ENCODE results near the gene YWHAB.
"Not testable (repeated sequence)": the region's sequence is repeated elsewhere in the genome, so short reads cannot be mapped to it uniquely, and the experiment has no call there.

Gene YWHAB

GRCh38 chr20:44869471-44869870 is 16.0 kb upstream of the YWHAB start:
- DNase-seq (ENCODE audit: low read depth) = no peak
- no peak for TF ChIP-seq CTCF (conservative IDR thresholded peaks at IDR 0.05; ENCODE audit: low read length)
- no peak overlapping the region for H3K4me3 ChIP-seq (ENCODE audit: low read length)

DNA sequence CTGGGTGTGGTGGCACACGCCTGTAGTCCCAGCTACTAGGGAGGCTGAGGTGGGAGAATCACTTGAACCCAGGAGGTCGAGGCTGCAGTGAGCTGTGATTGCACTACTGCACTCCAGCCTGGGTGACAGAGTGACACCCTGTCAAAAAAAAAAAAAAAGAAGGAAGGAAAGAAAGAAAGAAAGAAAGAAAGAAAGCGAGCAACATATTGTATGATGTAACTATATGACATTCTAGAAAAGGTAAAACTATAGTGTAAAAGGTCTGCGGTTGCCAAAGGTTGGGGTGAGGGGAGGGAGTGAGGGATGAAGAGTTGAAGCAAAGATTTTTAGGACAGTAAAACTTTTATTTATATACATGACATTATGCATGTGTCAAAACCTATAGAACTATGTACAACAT is 3.1 kb upstream of the YWHAB start:
- not testable (repeated sequence) for DNase-seq (ENCODE audit: low read depth); H3K4me3 ChIP-seq (ENCODE audit: low read length)

DNA sequence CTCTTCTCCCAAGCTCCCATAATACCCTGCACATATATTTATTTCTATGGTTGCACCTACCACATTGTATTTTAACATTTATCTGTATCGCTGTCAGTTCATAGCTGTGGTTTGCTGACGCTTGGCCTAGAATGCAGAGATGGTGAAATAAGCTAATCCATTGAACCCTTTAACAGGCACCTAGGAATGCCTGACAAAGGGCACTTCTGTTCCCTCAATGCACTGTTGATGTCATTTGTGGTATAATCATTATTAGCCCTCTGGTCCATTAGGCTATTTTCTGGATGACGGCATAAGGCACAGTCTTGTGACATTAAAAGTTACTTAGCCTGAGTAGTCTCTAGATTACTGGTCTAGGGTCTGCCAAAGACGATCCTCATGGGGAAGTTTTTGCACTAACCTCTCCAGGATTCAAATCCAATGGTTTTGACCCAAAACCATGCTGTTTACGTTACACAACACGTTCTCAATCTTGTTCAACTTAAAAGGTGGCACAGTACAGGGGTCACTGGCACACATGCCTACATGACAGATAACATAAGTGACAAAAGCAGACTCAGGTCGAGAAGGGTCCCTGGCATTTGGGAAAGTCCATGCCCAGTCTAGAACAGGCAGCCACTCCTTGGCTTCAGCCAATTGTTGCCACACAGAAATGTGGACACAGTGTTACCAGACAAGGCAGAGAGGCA is 2.1 kb upstream of the YWHAB start:
- H3K4me3 ChIP-seq (ENCODE audit: low read length) = no peak overlapping the region
- no peak for DNase-seq (ENCODE audit: low read depth)
- no peak for TF ChIP-seq CTCF (conservative IDR thresholded peaks at IDR 0.05; ENCODE audit: low read length)

GRCh38 chr20:44884907-44885391 is 556 bp upstream of the YWHAB start:
- H3K4me3 ChIP-seq (ENCODE audit: low read length) = peak overlapping the region; percentile 68
- no peak for DNase-seq (ENCODE audit: low read depth)
- TF ChIP-seq CTCF (conservative IDR thresholded peaks at IDR 0.05; ENCODE audit: low read length) = no peak

- peak overlapping the region; percentile 85 for H3K4me3 ChIP-seq (ENCODE audit: low read length)
- TF ChIP-seq CTCF (conservative IDR thresholded peaks at IDR 0.05; ENCODE audit: low read length) = no peak
- no peak for DNase-seq (ENCODE audit: low read depth)
Observed at GRCh38 chr20:44886266-44886651, 754 bp downstream of the YWHAB start.

- TF ChIP-seq CTCF (conservative IDR thresholded peaks at IDR 0.05; ENCODE audit: low read length) = no peak
- no peak for DNase-seq (ENCODE audit: low read depth)
- peak overlapping the region; percentile 85 for H3K4me3 ChIP-seq (ENCODE audit: low read length)
Observed at GRCh38 chr20:44886828-44887227, 1.3 kb downstream of the YWHAB start.

DNA sequence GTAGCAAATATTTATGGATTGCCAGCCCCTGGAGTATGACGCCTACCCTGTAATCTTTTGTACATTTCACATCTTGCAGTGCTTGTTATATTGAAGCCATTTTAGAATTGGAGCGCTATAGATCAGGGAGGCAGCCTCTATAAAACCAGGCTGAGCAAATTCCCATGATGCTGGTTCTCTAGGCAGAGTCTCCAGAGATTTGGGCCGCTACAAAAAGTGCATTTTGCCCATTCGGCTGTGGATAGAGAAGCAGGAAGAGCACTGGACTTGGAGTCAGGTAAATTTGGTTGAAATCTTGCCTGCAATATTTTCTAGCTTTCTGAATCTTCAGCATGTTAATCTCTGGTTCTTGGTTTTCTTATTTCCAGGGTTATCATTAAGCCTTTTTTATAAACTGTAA is 2.0 kb downstream of the YWHAB start:
- H3K4me3 ChIP-seq (ENCODE audit: low read length) = peak overlapping the region; percentile 85
- DNase-seq (ENCODE audit: low read depth) = no peak
- no peak for TF ChIP-seq CTCF (conservative IDR thresholded peaks at IDR 0.05; ENCODE audit: low read length)
